Mucosa of descending colon (tissue), 3 donors: Measurements from ENCODE around the gene CDSN. TPM values are rescaled to one million over a fixed set of nuclear protein-coding genes. Genes with fewer than 3 reads are reported as not detected.

ENCODE experiments used
- ATAC-seq: fragments of 200-7000 bp; cut with Tn5 transposase; one replicate; pipeline ENCODE4 v1.9.1; 2020; ENCODE audit warnings: mild to moderate bottlenecking, moderate library complexity
- DNase-seq, 3 donors: peaks; one replicate each; pipeline ENCODE4 v3.0.0-alpha.2; 2020
- H3K36me3 ChIP-seq: fragments of 200-600 bp; one replicate; pipeline ENCODE4 v1.8.0; 2021; ENCODE audit warnings: low read depth, mild to moderate bottlenecking
- H3K4me1 ChIP-seq: fragments of 200-600 bp; one replicate; pipeline ENCODE4 v1.8.0; 2021; ENCODE audit warnings: low read depth, mild to moderate bottlenecking
- H3K4me3 ChIP-seq: fragments of 200-600 bp; one replicate; pipeline ENCODE4 v1.8.0; 2021; ENCODE audit warnings: mild to moderate bottlenecking
- H3K9me3 ChIP-seq: fragments of 200-600 bp; one replicate; pipeline ENCODE4 v1.8.0; 2021; ENCODE audit warnings: mild to moderate bottlenecking
- CTCF ChIP-seq: fragments of 200-600 bp; IDR thresholded peaks from one replicate; pipeline ENCODE4 v1.8.0; 2022; ENCODE audit warnings: antibody characterized with exemption, mild to moderate bottlenecking
- intact Hi-C, 2 donors: fragments of 100-400 bp; cut with DNase I in 1 of 2; cut with micrococcal nuclease in 1 of 2; formaldehyde crosslinking; loops; one replicate each; pipeline versions ENCODE4 v1.11.0 to v1.11.1; 2022; cut with DNase I, micrococcal nuclease
- total RNA-seq, 3 donors: library from RNA; stranded (reverse); fragmentation: NEBNext Ultra II Directional in 2 of 3; extraction: Animal tissue kit (Norgen Biotek cat#: 25700) in 2 of 3; gene quantifications; one replicate each; pipeline versions ENCODE4 v1.2.1 to v1.2.4, GENCODE V29; 2021 to 2023
- donor health status: DM: no; HTN: no; CAD: no; lungs with moderate emphysema.
- donor health status: DM: no; HTN: no; CAD: no.
- donor health status: DM: no; HTN: yes; CAD: no.

CDSN gene
- total RNA-seq, 3 donors from 2014 or later = not detected

GRCh38 chr6:31116661-31117385 lies 3.4 kb downstream of the CDSN start:
- TF ChIP-seq CTCF = no peak
- H3K4me3 ChIP-seq = no peak overlapping the region
- no peaks in the 10 kb centered on the region for H3K36me3 ChIP-seq
- ATAC-seq = no peak
- no peaks in the 10 kb centered on the region for H3K9me3 ChIP-seq
- DNase-seq = no peak
- peaks cover 13% of the 10 kb centered on the region for H3K4me1 ChIP-seq
- intact Hi-C loops = no loop called here

- no peak for TF ChIP-seq CTCF
- Histone ChIP-seq H3K4me1 (peaks cover 13% of the 10 kb centered on the region), H3K36me3 (no peaks in the 10 kb centered on the region), H3K4me3 (no peak overlapping the region), H3K9me3 (no peaks in the 10 kb centered on the region)
- intact Hi-C loops = no loop called here
- no peak for ATAC-seq
- no peak for DNase-seq
Measured at GRCh38 chr6:31115941-31116560, 4.2 kb downstream of the CDSN start.

GRCh38 chr6:31114970-31115849 lies 5.0 kb downstream of the CDSN start:
- no peaks in the 10 kb centered on the region for H3K9me3 ChIP-seq
- no peak overlapping the region for H3K4me3 ChIP-seq
- H3K36me3 ChIP-seq = no peaks in the 10 kb centered on the region
- TF ChIP-seq CTCF = no peak
- H3K4me1 ChIP-seq = peaks cover 13% of the 10 kb centered on the region
- ATAC-seq = peak; percentile 62
- intact Hi-C loops = no loop called here
- no peak for DNase-seq

- DNase-seq = peak; percentile 69 to 84 (median 77)
- peak; percentile 94 for ATAC-seq
- TF ChIP-seq CTCF = no peak
- intact Hi-C loops = no loop called here
- Histone ChIP-seq H3K36me3 (no peaks in the 10 kb centered on the region), H3K9me3 (no peaks in the 10 kb centered on the region), H3K4me3 (no peak within 1 kb of the TSS), H3K4me1 (peaks cover 13% of the 10 kb centered on the region)
Measured at GRCh38 chr6:31114541-31114878, 5.7 kb downstream of the CDSN start, which contains the start of gene PSORS1C1. TSS of gene PSORS1C1 (plus strand) at chr6:31114800. CDS start at chr6:31129633, 14,833 bp downstream.

- no peak for DNase-seq
- Histone ChIP-seq H3K36me3 (no peaks in the 10 kb centered on the region), H3K9me3 (no peaks in the 10 kb centered on the region), H3K4me3 (no peak overlapping the region), H3K4me1 (peaks cover 13% of the 10 kb centered on the region)
- no peak for ATAC-seq
- TF ChIP-seq CTCF = no peak
- intact Hi-C loops = no loop called here
Measured at GRCh38 chr6:31113861-31114540, 6.2 kb downstream of the CDSN start.
